HepG2 (cell line): ENCODE results near the gene ARTN. TPM values are rescaled to one million over a fixed set of nuclear protein-coding genes. Genes with fewer than 3 reads are reported as not detected.

ENCODE experiments used
- ATF7-NPFF ChIP-seq: sonication (generic); formaldehyde crosslinking; IDR thresholded peaks from 2 replicates; pipeline ENCODE4 v1.8.1; 2023; ENCODE audit warnings: mild to moderate bottlenecking, low read depth, missing genetic modification reagents, moderate library complexity
- KLF12 ChIP-seq: sonication (generic); formaldehyde crosslinking; IDR thresholded peaks from 2 replicates; pipeline ENCODE4 v1.4.0; 2020; ENCODE audit warnings: missing genetic modification reagents, borderline replicate concordance
- NR2F6 ChIP-seq, 2 experiments: IDR thresholded peaks; 2 replicates each; pipeline ENCODE4 v1.6.1; 2016; ENCODE audit warnings: antibody characterized with exemption in 1 of 2, mild to moderate bottlenecking in 1 of 2
- PHF20 ChIP-seq: sonication (generic); formaldehyde crosslinking; IDR thresholded peaks from 2 replicates; pipeline ENCODE4 v1.5.0; 2020; ENCODE audit warnings: mild to moderate bottlenecking, missing genetic modification reagents
- REXO4 ChIP-seq: sonication (generic); formaldehyde crosslinking; IDR thresholded peaks from 2 replicates; pipeline ENCODE4 v1.8.0; 2022; ENCODE audit warnings: missing genetic modification reagents, mild to moderate bottlenecking, borderline replicate concordance
- ZMYM4 ChIP-seq: sonication (generic); formaldehyde crosslinking; IDR thresholded peaks from 2 replicates; pipeline ENCODE4 v1.8.1; 2023; ENCODE audit warnings: mild to moderate bottlenecking, missing genetic modification reagents
- ZNF136 ChIP-seq: sonication (generic); formaldehyde crosslinking; IDR thresholded peaks from 2 replicates; pipeline ENCODE4 v1.8.1; 2022; ENCODE audit warnings: low read depth, mild to moderate bottlenecking, moderate library complexity, missing genetic modification reagents
- ZNF235 ChIP-seq: sonication (generic); formaldehyde crosslinking; IDR thresholded peaks from 2 replicates; pipeline ENCODE4 v1.8.1; 2023; ENCODE audit warnings: mild to moderate bottlenecking, missing genetic modification reagents, borderline replicate concordance
- ZNF317 ChIP-seq: sonication (generic); formaldehyde crosslinking; IDR thresholded peaks from 2 replicates; pipeline ENCODE4 v1.5.0; 2020; ENCODE audit warnings: mild to moderate bottlenecking, missing genetic modification reagents
- ZNF468 ChIP-seq: sonication (generic); formaldehyde crosslinking; IDR thresholded peaks from 2 replicates; pipeline ENCODE4 v1.8.0; 2022; ENCODE audit warnings: mild to moderate bottlenecking, moderate library complexity, missing genetic modification reagents
- polyA plus RNA-seq, 8 experiments: library from polyadenylated mRNA; depleted of rRNA in 3 of 8; stranded (reverse) in 7 of 8; unstranded in 1 of 8; fragments of >200 nt; fragmentation: Illumina TruSeq in 4 of 8; extraction: Trizol in 4 of 8; gene quantifications; 2 replicates each; pipeline versions ENCODE4 v1.2.1 to v1.2.3, GENCODE V29; 2011 to 2016; ENCODE audit warnings: low read depth in 4 of 8, missing spikeins in 1 of 8, mixed read lengths in 1 of 8; ENCODE audit not compliant: insufficient read depth in 1 of 8
- total RNA-seq, 5 experiments: library from RNA; depleted of rRNA; stranded (reverse); fragments of >200 nt; fragmentation: Illumina TruSeq; extraction: Trizol; gene quantifications; 2 replicates each; pipeline ENCODE4 v1.2.3, GENCODE V29; 2016; ENCODE audit warnings: low read depth in 1 of 5
- TF ChIP-seq, protein P1 (sequence below): sonication (generic); formaldehyde crosslinking; conservative IDR thresholded peaks from 2 replicates; pipeline ENCODE4 v1.8.0; 2022; ENCODE audit warnings: mild to moderate bottlenecking, moderate library complexity, missing genetic modification reagents
- TF ChIP-seq, protein P2 (sequence below): sonication (generic); formaldehyde crosslinking; conservative IDR thresholded peaks from 2 replicates; pipeline ENCODE4 v1.4.0; 2020; ENCODE audit warnings: missing genetic modification reagents
- TF ChIP-seq, protein P3 (sequence below): sonication (generic); formaldehyde crosslinking; conservative IDR thresholded peaks from 2 replicates; pipeline ENCODE4 v1.5.0; 2020; ENCODE audit warnings: missing genetic modification reagents
- TF ChIP-seq, protein P4 (sequence below): IDR thresholded peaks from 2 replicates; pipeline ENCODE4 v1.6.1; 2012; ENCODE audit warnings: low read depth, low read length, improper control_type of control experiment
- TF ChIP-seq, protein P5 (sequence below): sonication (generic); formaldehyde crosslinking; IDR thresholded peaks from 2 replicates; pipeline ENCODE4 v1.4.0; 2020; ENCODE audit warnings: mild to moderate bottlenecking, missing genetic modification reagents, borderline replicate concordance

Gene ARTN
- total and polyA plus RNA-seq, 2 of the 13 experiments (the other 11 are each of a cell fraction or from before 2014, with no cell fraction given): 0.11 to 0.62 TPM

DNA sequence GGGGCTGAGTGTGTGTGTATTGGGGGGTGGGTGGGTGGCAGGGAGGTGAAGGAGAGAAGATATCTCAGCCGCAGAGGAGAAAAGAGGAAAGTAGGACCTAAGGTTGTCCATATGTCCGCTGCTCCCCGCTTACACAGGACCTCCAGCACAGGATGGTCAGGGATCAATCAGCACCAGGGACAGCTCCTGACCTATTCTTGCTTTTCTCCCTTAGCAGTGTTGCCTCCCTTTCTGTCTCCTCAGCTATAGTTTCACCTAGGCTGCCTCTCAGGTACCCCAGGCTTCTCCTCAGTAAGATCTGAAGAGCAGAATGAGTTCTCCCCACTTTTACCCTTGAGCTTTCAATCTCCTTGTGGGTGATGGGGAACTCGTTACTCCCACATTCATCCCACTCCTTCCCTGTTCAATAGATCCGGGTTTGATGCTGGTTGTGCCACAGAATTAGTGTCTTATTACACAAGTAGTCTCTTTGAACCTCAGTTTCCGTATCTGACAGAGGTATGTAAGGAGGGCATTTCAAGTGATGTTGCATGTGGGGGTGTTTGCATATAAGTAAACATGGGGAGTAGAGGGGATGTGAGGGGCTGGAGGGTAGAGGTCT, 34.8 kb downstream of the ARTN start (continued):
- TF ChIP-seq, protein P1, sequence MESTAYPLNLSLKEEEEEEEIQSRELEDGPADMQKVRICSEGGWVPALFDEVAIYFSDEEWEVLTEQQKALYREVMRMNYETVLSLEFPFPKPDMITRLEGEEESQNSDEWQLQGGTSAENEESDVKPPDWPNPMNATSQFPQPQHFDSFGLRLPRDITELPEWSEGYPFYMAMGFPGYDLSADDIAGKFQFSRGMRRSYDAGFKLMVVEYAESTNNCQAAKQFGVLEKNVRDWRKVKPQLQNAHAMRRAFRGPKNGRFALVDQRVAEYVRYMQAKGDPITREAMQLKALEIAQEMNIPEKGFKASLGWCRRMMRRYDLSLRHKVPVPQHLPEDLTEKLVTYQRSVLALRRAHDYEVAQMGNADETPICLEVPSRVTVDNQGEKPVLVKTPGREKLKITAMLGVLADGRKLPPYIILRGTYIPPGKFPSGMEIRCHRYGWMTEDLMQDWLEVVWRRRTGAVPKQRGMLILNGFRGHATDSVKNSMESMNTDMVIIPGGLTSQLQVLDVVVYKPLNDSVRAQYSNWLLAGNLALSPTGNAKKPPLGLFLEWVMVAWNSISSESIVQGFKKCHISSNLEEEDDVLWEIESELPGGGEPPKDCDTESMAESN (CRISPR knock-in tag): no peak
- TF ChIP-seq ZNF317 (no peak), ZNF235 (CRISPR knock-in tag) (no peak), KLF12 (CRISPR knock-in tag) (no peak), ZNF136 (CRISPR knock-in tag) (no peak), REXO4 (CRISPR knock-in tag) (no peak), NR2F6 (IDR thresholded peaks at IDR 0.05) (no peak), NR2F6 (CRISPR knock-in tag; IDR thresholded peaks at IDR 0.05) (peak; percentile 34; the same call in 1 of the 2 replicates), ATF7-NPFF (CRISPR knock-in tag) (no peak), ZNF468 (CRISPR knock-in tag) (no peak), PHF20 (CRISPR knock-in tag) (no peak), ZMYM4 (CRISPR knock-in tag) (no peak)
- TF ChIP-seq, protein P2, sequence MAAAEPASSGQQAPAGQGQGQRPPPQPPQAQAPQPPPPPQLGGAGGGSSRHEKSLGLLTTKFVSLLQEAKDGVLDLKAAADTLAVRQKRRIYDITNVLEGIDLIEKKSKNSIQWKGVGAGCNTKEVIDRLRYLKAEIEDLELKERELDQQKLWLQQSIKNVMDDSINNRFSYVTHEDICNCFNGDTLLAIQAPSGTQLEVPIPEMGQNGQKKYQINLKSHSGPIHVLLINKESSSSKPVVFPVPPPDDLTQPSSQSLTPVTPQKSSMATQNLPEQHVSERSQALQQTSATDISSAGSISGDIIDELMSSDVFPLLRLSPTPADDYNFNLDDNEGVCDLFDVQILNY (CRISPR knock-in tag): no peak
- TF ChIP-seq, protein P3, sequence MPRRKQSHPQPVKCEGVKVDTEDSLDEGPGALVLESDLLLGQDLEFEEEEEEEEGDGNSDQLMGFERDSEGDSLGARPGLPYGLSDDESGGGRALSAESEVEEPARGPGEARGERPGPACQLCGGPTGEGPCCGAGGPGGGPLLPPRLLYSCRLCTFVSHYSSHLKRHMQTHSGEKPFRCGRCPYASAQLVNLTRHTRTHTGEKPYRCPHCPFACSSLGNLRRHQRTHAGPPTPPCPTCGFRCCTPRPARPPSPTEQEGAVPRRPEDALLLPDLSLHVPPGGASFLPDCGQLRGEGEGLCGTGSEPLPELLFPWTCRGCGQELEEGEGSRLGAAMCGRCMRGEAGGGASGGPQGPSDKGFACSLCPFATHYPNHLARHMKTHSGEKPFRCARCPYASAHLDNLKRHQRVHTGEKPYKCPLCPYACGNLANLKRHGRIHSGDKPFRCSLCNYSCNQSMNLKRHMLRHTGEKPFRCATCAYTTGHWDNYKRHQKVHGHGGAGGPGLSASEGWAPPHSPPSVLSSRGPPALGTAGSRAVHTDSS (CRISPR knock-in tag): no peak
- TF ChIP-seq, protein P4, sequence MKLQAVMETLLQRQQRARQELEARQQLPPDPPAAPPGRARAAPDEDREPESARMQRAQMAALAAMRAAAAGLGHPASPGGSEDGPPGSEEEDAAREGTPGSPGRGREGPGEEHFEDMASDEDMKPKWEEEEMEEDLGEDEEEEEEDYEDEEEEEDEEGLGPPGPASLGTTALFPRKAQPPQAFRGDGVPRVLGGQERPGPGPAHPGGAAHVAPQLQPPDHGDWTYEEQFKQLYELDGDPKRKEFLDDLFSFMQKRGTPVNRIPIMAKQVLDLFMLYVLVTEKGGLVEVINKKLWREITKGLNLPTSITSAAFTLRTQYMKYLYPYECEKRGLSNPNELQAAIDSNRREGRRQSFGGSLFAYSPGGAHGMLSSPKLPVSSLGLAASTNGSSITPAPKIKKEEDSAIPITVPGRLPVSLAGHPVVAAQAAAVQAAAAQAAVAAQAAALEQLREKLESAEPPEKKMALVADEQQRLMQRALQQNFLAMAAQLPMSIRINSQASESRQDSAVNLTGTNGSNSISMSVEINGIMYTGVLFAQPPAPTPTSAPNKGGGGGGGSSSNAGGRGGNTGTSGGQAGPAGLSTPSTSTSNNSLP: no peak
- TF ChIP-seq, protein P5, sequence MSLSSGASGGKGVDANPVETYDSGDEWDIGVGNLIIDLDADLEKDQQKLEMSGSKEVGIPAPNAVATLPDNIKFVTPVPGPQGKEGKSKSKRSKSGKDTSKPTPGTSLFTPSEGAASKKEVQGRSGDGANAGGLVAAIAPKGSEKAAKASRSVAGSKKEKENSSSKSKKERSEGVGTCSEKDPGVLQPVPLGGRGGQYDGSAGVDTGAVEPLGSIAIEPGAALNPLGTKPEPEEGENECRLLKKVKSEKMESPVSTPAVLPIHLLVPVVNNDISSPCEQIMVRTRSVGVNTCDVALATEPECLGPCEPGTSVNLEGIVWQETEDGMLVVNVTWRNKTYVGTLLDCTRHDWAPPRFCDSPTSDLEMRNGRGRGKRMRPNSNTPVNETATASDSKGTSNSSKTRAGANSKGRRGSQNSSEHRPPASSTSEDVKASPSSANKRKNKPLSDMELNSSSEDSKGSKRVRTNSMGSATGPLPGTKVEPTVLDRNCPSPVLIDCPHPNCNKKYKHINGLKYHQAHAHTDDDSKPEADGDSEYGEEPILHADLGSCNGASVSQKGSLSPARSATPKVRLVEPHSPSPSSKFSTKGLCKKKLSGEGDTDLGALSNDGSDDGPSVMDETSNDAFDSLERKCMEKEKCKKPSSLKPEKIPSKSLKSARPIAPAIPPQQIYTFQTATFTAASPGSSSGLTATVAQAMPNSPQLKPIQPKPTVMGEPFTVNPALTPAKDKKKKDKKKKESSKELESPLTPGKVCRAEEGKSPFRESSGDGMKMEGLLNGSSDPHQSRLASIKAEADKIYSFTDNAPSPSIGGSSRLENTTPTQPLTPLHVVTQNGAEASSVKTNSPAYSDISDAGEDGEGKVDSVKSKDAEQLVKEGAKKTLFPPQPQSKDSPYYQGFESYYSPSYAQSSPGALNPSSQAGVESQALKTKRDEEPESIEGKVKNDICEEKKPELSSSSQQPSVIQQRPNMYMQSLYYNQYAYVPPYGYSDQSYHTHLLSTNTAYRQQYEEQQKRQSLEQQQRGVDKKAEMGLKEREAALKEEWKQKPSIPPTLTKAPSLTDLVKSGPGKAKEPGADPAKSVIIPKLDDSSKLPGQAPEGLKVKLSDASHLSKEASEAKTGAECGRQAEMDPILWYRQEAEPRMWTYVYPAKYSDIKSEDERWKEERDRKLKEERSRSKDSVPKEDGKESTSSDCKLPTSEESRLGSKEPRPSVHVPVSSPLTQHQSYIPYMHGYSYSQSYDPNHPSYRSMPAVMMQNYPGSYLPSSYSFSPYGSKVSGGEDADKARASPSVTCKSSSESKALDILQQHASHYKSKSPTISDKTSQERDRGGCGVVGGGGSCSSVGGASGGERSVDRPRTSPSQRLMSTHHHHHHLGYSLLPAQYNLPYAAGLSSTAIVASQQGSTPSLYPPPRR: no peak
